ENCODE data around the gene INAFM2.

INAFM2 gene

GRCh38 chr15:40287968-40288367, 35.5 kb upstream of the INAFM2 start:
- no peak for DNase-seq

- no peak for DNase-seq
Measured at GRCh38 chr15:40289140-40289775, 34.2 kb upstream of the INAFM2 start.

- no peak for DNase-seq
Measured at GRCh38 chr15:40290545-40290917, 33.0 kb upstream of the INAFM2 start.

GRCh38 chr15:40290918-40291574, 32.4 kb upstream of the INAFM2 start:
- DNase-seq: no peak

GRCh38 chr15:40292246-40292645, 31.2 kb upstream of the INAFM2 start:
- DNase-seq: no peak

GRCh38 chr15:40293006-40293405, 30.5 kb upstream of the INAFM2 start:
- no peak for DNase-seq

GRCh38 chr15:40293905-40294895, 29.3 kb upstream of the INAFM2 start:
- no peak for DNase-seq

GRCh38 chr15:40295297-40295696, 28.2 kb upstream of the INAFM2 start:
- no peak for DNase-seq

GRCh38 chr15:40295877-40296560, 27.5 kb upstream of the INAFM2 start:
- DNase-seq: no peak

- DNase-seq: no peak
Measured at GRCh38 chr15:40296561-40297230, 26.8 kb upstream of the INAFM2 start.

- no peak for DNase-seq
Measured at GRCh38 chr15:40297356-40297755, 26.1 kb upstream of the INAFM2 start.

- DNase-seq: no peak
Measured at GRCh38 chr15:40298216-40298935, 25.1 kb upstream of the INAFM2 start.

GRCh38 chr15:40300367-40300766, 23.1 kb upstream of the INAFM2 start:
- no peak for DNase-seq

- DNase-seq: no peak
Measured at GRCh38 chr15:40300771-40301170, 22.7 kb upstream of the INAFM2 start.

GRCh38 chr15:40301467-40302179, 21.9 kb upstream of the INAFM2 start:
- DNase-seq: no peak

- DNase-seq: no peak
Measured at GRCh38 chr15:40302288-40302886, 21.1 kb upstream of the INAFM2 start.

GRCh38 chr15:40302981-40303380, 20.5 kb upstream of the INAFM2 start:
- no peak for DNase-seq

GRCh38 chr15:40303576-40303975, 19.9 kb upstream of the INAFM2 start:
- no peak for DNase-seq

GRCh38 chr15:40305281-40305680, 18.2 kb upstream of the INAFM2 start:
- no peak for DNase-seq

GRCh38 chr15:40306371-40306770, 17.1 kb upstream of the INAFM2 start:
- DNase-seq: no peak

GRCh38 chr15:40306908-40307307, 16.6 kb upstream of the INAFM2 start:
- no peak for DNase-seq

All from CD4-positive, alpha-beta T cell treated with Interleukin-12 subunit alpha and Interleukin-12 subunit beta, for 1 hour (primary cell).